ENCODE data around the gene TACR1. TPM values are rescaled to one million over a fixed set of nuclear protein-coding genes. Genes with fewer than 3 reads are reported as not detected.
"Not testable (repeated sequence)": the region's sequence is repeated elsewhere in the genome, so short reads cannot be mapped to it uniquely, and the experiment has no call there.

The TACR1 gene
- polyA plus RNA-seq, 2 donors = 0.35 to 0.72 TPM

GRCh38 chr2:75064691-75065396 lies 134.5 kb downstream of the TACR1 start:
- H3K4me3 ChIP-seq (ENCODE audit: low read depth in 1 of 2, low read length in 2 of 2) = no peak overlapping the region
- no peaks in the 10 kb centered on the region for H3K27me3 ChIP-seq (ENCODE audit: control insufficient read depth in 1 of 2, insufficient read depth in 2 of 2, low read length in 2 of 2)
- H3K9me3 ChIP-seq (ENCODE audit: control insufficient read depth in 2 of 2, insufficient read depth in 1 of 2, low read depth in 1 of 2, low read length in 1 of 2) = no peaks in the 10 kb centered on the region
- H3K36me3 ChIP-seq (ENCODE audit: control insufficient read depth in 2 of 2, insufficient read depth in 2 of 2, low read length in 1 of 2) = no peaks in the 10 kb centered on the region
- no peaks in the 10 kb centered on the region for H3K4me1 ChIP-seq (ENCODE audit: control insufficient read depth in 2 of 2, insufficient read depth in 2 of 2, low read length in 1 of 2)
- WGBS, 2 donors = 46 to 52% methylated on average over 8 of the region's 8 CpGs
- no peak overlapping the region for H3K27ac ChIP-seq (ENCODE audit: low read depth in 2 of 2, low read length in 1 of 2)

DNA sequence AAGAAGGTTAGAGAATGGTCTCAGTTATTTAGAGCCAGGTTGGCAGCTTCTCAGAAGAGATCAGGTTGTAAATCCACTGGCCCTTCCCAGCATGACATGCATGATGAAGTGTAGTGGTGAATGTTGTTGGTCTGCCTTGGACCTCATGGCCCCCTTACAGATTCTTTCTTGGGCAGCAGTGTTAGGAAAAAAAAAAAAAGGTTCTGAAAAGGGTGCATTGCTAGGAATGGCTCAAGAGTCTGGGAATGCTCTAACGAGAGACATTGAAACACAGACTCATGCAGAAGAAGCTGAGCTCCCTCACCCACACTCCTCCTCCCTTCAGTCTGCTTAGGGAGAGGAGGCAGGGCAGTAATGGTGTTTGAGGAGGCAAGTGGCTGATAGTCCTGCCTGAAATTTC lies 135.4 kb downstream of the TACR1 start:
- Histone ChIP-seq H3K4me1 (ENCODE audit: control insufficient read depth in 2 of 2, insufficient read depth in 2 of 2, low read length in 1 of 2) (no peaks in the 10 kb centered on the region), H3K4me3 (ENCODE audit: low read depth in 1 of 2, low read length in 2 of 2) (no peak overlapping the region), H3K9me3 (ENCODE audit: control insufficient read depth in 2 of 2, insufficient read depth in 1 of 2, low read depth in 1 of 2, low read length in 1 of 2) (no peaks in the 10 kb centered on the region), H3K27me3 (ENCODE audit: control insufficient read depth in 1 of 2, insufficient read depth in 2 of 2, low read length in 2 of 2) (no peaks in the 10 kb centered on the region), H3K27ac (ENCODE audit: low read depth in 2 of 2, low read length in 1 of 2) (no peak overlapping the region), H3K36me3 (ENCODE audit: control insufficient read depth in 2 of 2, insufficient read depth in 2 of 2, low read length in 1 of 2) (no peaks in the 10 kb centered on the region)
- 63 to 70% methylated on average over 1 of the region's 1 CpG for WGBS, 2 donors

DNA sequence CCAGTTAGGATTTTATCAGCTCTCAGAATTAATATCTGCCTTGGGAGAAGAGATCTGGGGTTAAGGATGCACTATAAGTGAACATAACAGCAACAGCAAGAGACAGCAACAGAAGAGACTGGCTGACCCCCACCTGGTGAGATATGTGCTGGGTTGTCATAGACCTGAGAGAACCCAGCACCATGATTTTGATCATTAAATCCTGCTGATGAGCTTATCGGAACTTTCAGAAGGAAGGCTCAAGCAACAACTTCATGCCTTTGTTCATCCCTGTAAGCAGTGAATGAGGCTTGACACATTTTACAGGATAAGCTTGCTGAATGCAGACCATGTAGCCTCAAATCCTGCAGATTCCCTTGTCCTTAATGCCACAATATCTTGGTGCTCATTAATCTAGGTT lies 140.9 kb downstream of the TACR1 start:
- Histone ChIP-seq H3K27me3 (ENCODE audit: control insufficient read depth in 1 of 2, insufficient read depth in 2 of 2, low read length in 2 of 2) (no peaks in the 10 kb centered on the region), H3K9me3 (ENCODE audit: control insufficient read depth in 2 of 2, insufficient read depth in 1 of 2, low read depth in 1 of 2, low read length in 1 of 2) (peaks cover 0 to 3% of the 10 kb centered on the region in 2 donors), H3K4me3 (ENCODE audit: low read depth in 1 of 2, low read length in 2 of 2) (no peak overlapping the region), H3K36me3 (ENCODE audit: control insufficient read depth in 2 of 2, insufficient read depth in 2 of 2, low read length in 1 of 2) (no peaks in the 10 kb centered on the region), H3K27ac (ENCODE audit: low read depth in 2 of 2, low read length in 1 of 2) (no peak overlapping the region), H3K4me1 (ENCODE audit: control insufficient read depth in 2 of 2, insufficient read depth in 2 of 2, low read length in 1 of 2) (peaks cover 0 to under 1% of the 10 kb centered on the region in 2 donors)
- WGBS, 2 donors = 93 to 100% methylated on average over 1 of the region's 1 CpG

DNA sequence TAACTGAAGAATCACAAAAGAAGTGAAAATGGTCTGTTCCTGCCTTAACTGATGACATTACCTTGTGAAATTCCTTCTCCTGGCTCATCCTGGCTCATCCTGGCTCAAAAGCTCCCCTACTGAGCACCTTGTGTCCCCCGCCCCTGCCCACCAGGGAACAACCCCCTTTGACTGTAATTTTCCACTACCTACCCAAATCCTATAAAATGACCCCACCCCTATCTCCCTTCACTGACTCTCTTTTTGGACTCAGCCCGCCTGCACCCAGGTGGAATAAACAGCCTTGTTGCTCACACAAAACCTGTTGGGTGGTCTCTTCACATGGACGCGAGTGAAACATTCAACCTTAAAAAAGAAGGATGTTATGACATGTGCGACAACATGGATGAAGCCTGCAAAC lies 142.2 kb downstream of the TACR1 start:
- 89 to 93% methylated on average over 5 of the region's 5 CpGs for WGBS, 2 donors
- H3K9me3 ChIP-seq (ENCODE audit: control insufficient read depth in 2 of 2, insufficient read depth in 1 of 2, low read depth in 1 of 2, low read length in 1 of 2); H3K4me3 ChIP-seq (ENCODE audit: low read depth in 1 of 2, low read length in 2 of 2); H3K27ac ChIP-seq (ENCODE audit: low read depth in 2 of 2, low read length in 1 of 2); H3K27me3 ChIP-seq (ENCODE audit: control insufficient read depth in 1 of 2, insufficient read depth in 2 of 2, low read length in 2 of 2); H3K4me1 ChIP-seq (ENCODE audit: control insufficient read depth in 2 of 2, insufficient read depth in 2 of 2, low read length in 1 of 2); H3K36me3 ChIP-seq (ENCODE audit: control insufficient read depth in 2 of 2, insufficient read depth in 2 of 2, low read length in 1 of 2): not testable (repeated sequence)

DNA sequence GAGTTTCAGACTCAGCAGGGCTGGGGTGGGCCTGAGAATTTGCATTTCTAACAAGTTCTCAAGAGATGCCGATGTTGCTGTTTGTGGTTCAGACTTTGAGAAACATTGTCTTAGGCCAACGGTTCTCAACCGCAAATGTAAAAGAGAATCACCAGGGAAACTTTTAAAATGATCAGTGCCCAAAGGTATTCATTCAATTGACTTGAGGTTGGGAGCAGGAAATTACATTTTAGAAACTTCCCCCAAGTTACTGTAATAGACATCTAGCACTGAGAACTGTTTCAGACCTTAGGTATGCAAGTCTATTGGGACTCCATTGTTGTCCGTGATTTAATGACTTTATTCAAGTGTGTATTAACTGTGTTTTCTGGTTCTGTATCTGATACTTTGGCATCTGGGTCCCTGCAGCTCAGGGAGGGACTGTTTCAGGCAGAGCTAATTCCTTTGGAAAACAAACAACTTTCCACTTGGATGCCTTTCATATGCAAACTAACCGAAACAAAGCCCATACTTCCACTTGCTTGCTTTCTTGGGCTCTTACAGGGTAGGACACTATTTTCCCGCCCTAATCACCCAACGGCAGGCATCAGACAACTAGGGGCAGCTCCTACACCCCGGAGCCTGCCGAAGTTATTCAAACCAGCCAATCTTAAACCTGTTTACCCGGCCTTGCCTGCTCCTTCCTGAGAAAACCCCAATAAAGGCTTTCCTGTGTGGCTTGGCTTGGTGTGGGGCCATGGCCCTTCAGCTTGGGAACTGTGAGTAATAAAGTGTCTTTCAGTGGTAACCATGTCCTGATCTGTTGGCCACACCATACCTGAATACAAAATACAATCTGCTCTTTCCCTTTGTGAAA lies 143.3 kb downstream of the TACR1 start:
- Histone ChIP-seq H3K36me3 (ENCODE audit: control insufficient read depth in 2 of 2, insufficient read depth in 2 of 2, low read length in 1 of 2) (no peaks in the 10 kb centered on the region), H3K4me3 (ENCODE audit: low read depth in 1 of 2, low read length in 2 of 2) (no peak overlapping the region), H3K27me3 (ENCODE audit: control insufficient read depth in 1 of 2, insufficient read depth in 2 of 2, low read length in 2 of 2) (no peaks in the 10 kb centered on the region), H3K27ac (ENCODE audit: low read depth in 2 of 2, low read length in 1 of 2) (no peak overlapping the region), H3K4me1 (ENCODE audit: control insufficient read depth in 2 of 2, insufficient read depth in 2 of 2, low read length in 1 of 2) (peaks cover 0 to 2% of the 10 kb centered on the region in 2 donors), H3K9me3 (ENCODE audit: control insufficient read depth in 2 of 2, insufficient read depth in 1 of 2, low read depth in 1 of 2, low read length in 1 of 2) (peaks cover 0 to 3% of the 10 kb centered on the region in 2 donors)
- 56 to 61% methylated on average over 10 of the region's 10 CpGs for WGBS, 2 donors

DNA sequence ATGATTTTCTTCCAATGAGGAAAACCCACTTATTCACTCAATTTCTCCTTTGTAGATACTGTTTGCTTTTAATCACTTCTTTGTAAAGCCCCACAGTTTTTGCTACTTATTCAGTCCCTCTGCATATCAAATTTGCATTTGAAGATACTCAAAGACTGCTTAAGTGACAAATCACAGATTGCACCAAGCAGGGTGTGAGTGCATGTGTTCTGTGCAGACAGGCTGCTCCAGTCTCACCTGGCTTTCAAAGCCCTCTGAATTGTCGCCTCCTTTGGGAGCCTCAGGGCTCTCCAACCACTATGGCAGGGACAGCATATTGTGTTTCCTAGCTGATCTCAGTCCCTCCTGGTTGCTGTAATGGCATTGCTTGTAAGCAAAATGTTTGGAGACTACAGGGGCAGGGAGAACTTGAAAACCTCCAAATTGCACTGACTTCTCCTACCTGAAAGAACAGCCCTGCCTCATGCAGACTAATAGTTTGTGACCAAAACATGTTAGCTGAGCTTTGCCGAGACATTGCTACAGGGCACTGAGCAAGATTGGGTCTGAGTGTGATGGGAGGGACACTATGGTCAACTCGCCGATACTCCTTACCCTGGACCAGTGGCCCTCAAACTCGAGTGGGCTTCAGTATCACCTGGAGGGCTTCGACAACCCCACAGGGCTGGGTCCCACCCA lies 144.0 kb downstream of the TACR1 start:
- Histone ChIP-seq H3K36me3 (ENCODE audit: control insufficient read depth in 2 of 2, insufficient read depth in 2 of 2, low read length in 1 of 2) (no peaks in the 10 kb centered on the region), H3K27ac (ENCODE audit: low read depth in 2 of 2, low read length in 1 of 2) (no peak overlapping the region), H3K4me3 (ENCODE audit: low read depth in 1 of 2, low read length in 2 of 2) (no peak overlapping the region), H3K27me3 (ENCODE audit: control insufficient read depth in 1 of 2, insufficient read depth in 2 of 2, low read length in 2 of 2) (no peaks in the 10 kb centered on the region), H3K9me3 (ENCODE audit: control insufficient read depth in 2 of 2, insufficient read depth in 1 of 2, low read depth in 1 of 2, low read length in 1 of 2) (peaks cover 0 to 3% of the 10 kb centered on the region in 2 donors), H3K4me1 (ENCODE audit: control insufficient read depth in 2 of 2, insufficient read depth in 2 of 2, low read length in 1 of 2) (peaks cover 0 to 2% of the 10 kb centered on the region in 2 donors)
- 78% methylated on average over 6 of the region's 6 CpGs for WGBS, 2 donors

- H3K27me3 ChIP-seq (ENCODE audit: control insufficient read depth in 1 of 2, insufficient read depth in 2 of 2, low read length in 2 of 2) = no peaks in the 10 kb centered on the region
- 62 to 68% methylated on average over 2 of the region's 2 CpGs for WGBS, 2 donors
- peaks cover 0 to 3% of the 10 kb centered on the region in 2 donors for H3K9me3 ChIP-seq (ENCODE audit: control insufficient read depth in 2 of 2, insufficient read depth in 1 of 2, low read depth in 1 of 2, low read length in 1 of 2)
- H3K36me3 ChIP-seq (ENCODE audit: control insufficient read depth in 2 of 2, insufficient read depth in 2 of 2, low read length in 1 of 2) = no peaks in the 10 kb centered on the region
- H3K27ac ChIP-seq (ENCODE audit: low read depth in 2 of 2, low read length in 1 of 2) = no peak overlapping the region
- peaks cover 0 to 2% of the 10 kb centered on the region in 2 donors for H3K4me1 ChIP-seq (ENCODE audit: control insufficient read depth in 2 of 2, insufficient read depth in 2 of 2, low read length in 1 of 2)
- H3K4me3 ChIP-seq (ENCODE audit: low read depth in 1 of 2, low read length in 2 of 2) = no peak overlapping the region
These were observed 145.0 kb downstream of the TACR1 start for GRCh38 chr2:75054296-75054695.

DNA sequence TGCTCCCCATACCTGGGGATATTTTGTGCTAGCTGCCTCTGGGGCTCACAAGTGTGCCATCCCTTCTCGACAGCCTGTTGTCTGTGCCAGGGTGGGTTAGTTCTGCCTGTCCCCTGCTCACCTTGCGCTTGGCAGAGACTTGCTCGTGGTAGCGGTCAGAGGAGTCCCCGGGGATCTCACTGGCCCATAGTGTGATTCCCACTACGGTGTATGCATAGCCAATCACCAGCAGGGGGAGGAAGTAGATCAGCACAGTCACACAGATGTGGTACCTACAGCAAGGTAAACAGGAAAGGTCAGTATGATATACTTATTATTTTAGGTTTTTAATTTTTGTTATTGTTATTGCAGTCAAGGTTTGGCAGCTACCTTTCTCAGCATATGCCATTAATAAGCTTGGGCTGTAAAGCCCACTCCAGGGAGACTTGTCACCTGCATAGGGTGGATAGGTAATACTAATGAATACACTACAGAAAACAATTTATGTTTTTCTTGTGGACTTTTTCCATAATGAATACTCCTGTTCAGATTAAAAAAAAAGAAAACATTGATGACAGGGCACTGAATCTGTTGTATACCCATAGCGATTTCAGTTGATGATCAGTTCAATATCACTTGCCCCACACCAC lies 145.7 kb downstream of the TACR1 start:
- WGBS, 2 donors = 47 to 53% methylated on average over 7 of the region's 7 CpGs
- Histone ChIP-seq H3K4me1 (ENCODE audit: control insufficient read depth in 2 of 2, insufficient read depth in 2 of 2, low read length in 1 of 2) (peaks cover 0 to 2% of the 10 kb centered on the region in 2 donors), H3K36me3 (ENCODE audit: control insufficient read depth in 2 of 2, insufficient read depth in 2 of 2, low read length in 1 of 2) (no peaks in the 10 kb centered on the region), H3K4me3 (ENCODE audit: low read depth in 1 of 2, low read length in 2 of 2) (no peak overlapping the region), H3K27me3 (ENCODE audit: control insufficient read depth in 1 of 2, insufficient read depth in 2 of 2, low read length in 2 of 2) (no peaks in the 10 kb centered on the region), H3K27ac (ENCODE audit: low read depth in 2 of 2, low read length in 1 of 2) (no peak overlapping the region), H3K9me3 (ENCODE audit: control insufficient read depth in 2 of 2, insufficient read depth in 1 of 2, low read depth in 1 of 2, low read length in 1 of 2) (peaks cover 0 to 3% of the 10 kb centered on the region in 2 donors)

GRCh38 chr2:75047992-75048625 lies 151.2 kb downstream of the TACR1 start:
- Histone ChIP-seq H3K4me3 (ENCODE audit: low read depth in 1 of 2, low read length in 2 of 2) (no peak overlapping the region), H3K27me3 (ENCODE audit: control insufficient read depth in 1 of 2, insufficient read depth in 2 of 2, low read length in 2 of 2) (no peaks in the 10 kb centered on the region), H3K4me1 (ENCODE audit: control insufficient read depth in 2 of 2, insufficient read depth in 2 of 2, low read length in 1 of 2) (no peaks in the 10 kb centered on the region), H3K9me3 (ENCODE audit: control insufficient read depth in 2 of 2, insufficient read depth in 1 of 2, low read depth in 1 of 2, low read length in 1 of 2) (peaks cover 0 to 2% of the 10 kb centered on the region in 2 donors), H3K27ac (ENCODE audit: low read depth in 2 of 2, low read length in 1 of 2) (no peak overlapping the region), H3K36me3 (ENCODE audit: control insufficient read depth in 2 of 2, insufficient read depth in 2 of 2, low read length in 1 of 2) (peaks cover 0 to 3% of the 10 kb centered on the region in 2 donors)
- WGBS, 2 donors = 54 to 66% methylated on average over 4 of the region's 4 CpGs
